C4-2B (cell line): ENCODE measurements around the gene RNF11.

Experiments used
- H3K27ac ChIP-seq: fragments of 450-650 bp; 2 replicates; pipeline ENCODE4 v1.5.1; 2017
- CTCF ChIP-seq: fragments of 450-650 bp; conservative IDR thresholded peaks from 2 replicates; pipeline ENCODE4 v1.5.1; 2017; ENCODE audit warnings: mild to moderate bottlenecking
- ZFX ChIP-seq: fragments of 450-650 bp; IDR thresholded peaks from 2 replicates; pipeline ENCODE4 v1.6.1; 2017

Gene RNF11

DNA sequence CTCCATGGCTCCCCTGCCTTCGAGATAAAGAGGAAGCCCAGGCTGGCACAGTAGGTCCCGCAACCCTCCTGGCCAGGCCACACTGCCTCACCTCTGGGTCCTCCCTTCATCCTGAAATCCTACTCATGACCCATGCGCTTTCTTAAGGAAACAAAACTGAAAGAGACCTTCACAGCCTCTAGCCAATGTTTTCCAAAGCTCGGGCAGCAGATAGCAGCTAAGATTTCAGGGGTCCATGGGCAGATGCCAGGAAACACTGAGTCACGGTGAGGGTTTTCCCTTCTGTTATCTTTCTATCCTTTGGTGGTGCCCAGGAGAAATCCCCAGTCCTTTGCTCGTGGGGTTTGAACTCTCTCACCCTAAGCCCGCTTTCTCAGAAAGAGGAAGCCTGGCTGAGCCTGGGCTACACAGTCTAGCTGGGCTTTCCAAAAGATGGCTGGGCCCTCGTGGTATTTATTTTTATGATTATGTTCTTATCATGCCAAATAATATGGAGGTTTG is 67.7 kb downstream of the RNF11 start:
- H3K27ac ChIP-seq, result no peak overlapping the region
- TF ChIP-seq CTCF (no peak), ZFX (no peak)

GRCh38 chr1:51304360-51304759 is 68.3 kb downstream of the RNF11 start:
- TF ChIP-seq ZFX (no peak), CTCF (no peak)
- H3K27ac ChIP-seq, result no peak overlapping the region

DNA sequence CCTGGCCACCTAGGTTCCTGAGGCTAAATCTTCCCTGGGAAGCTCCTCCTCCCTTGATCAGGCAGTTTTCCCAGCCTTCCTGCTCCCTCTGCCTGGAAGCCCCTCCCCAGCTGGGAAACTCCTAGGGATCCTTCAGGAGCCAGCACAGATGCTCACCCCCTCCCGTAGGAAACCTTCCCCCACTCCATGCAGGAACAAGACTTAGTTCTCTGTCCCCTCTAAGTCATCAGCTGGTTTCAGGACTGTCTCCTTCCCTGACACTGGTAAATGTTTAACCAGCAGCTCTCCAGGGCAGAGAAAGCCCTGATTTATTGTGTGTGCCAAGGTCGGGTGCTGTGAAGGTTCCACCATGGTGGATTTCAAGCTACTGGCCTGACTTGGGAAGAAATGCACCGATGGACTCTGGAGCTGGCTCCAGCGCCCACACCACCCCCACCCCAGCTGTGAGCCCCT is 69.3 kb downstream of the RNF11 start:
- H3K27ac ChIP-seq, result no peak overlapping the region
- TF ChIP-seq CTCF, result no peak
- no peak for TF ChIP-seq ZFX

- no peak for TF ChIP-seq CTCF
- no peak for TF ChIP-seq ZFX
- no peak overlapping the region for H3K27ac ChIP-seq
These were observed 70.9 kb downstream of the RNF11 start for GRCh38 chr1:51306950-51307349.

GRCh38 chr1:51308636-51309035 is 72.6 kb downstream of the RNF11 start:
- no peak for TF ChIP-seq CTCF
- no peak for TF ChIP-seq ZFX
- H3K27ac ChIP-seq, result no peak overlapping the region

- no peak overlapping the region for H3K27ac ChIP-seq
- TF ChIP-seq ZFX (no peak), CTCF (no peak)
These were observed 73.2 kb downstream of the RNF11 start for GRCh38 chr1:51309291-51309690.

DNA sequence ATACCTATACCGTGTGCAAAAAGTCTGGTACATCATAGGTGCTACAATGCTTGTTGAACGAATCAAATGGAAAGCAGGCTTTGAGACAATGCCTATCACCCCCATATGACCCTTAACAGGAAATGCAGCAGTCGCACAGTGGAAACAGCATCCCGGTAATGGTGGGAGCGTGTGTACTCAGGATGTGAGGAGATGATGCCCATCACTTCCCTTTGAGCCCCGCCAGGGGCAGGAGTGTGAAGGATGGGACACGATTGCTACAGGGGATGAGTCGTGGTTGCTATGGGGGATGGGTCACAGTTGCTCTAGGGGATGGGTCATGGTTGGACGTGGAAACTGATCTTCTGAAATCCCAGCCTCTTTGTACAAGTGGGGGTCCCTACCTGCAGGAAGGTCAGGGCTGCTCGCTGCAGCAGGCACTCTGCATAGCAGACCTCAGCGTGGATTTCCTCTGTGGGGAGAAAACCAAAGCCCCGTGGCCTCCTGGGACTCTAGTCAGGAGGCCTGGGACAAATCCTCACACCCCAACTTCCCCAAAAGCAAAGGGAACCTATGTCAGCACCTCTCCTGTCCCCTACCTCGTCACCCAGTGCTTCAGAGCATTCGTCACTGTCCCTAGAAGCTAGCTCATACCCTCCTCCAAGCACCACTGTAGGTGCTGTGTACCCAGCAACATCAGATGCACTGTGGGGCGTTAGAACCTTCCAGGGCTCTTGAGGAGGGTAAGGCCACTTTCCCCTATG is 75.0 kb downstream of the RNF11 start:
- no peak overlapping the region for H3K27ac ChIP-seq

DNA sequence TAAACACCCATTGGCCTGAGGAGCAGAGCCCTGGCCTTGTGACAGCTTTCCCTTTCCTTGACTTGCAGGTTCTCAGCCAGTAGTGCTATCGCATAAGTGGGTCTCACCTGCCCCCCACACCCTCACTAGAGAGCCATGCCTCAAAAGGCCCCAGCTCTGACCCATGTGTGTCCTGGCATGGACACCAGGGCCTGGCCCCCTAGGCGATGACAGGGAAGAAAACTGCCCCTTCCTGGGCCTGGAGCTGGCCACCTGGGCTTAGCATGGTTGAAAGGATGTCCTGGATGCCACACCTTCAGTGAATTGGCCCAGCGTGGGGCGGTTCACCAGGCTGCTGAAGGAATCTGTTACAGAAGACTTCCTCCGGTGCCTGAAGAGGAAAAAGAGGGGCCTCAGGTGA is 75.8 kb downstream of the RNF11 start:
- no peak overlapping the region for H3K27ac ChIP-seq
- TF ChIP-seq ZFX (no peak), CTCF (no peak)

More for the DNA sequence above, 75.0 kb downstream of the RNF11 start:
- no peak for TF ChIP-seq ZFX
